GM12872 (cell line): Measurements from ENCODE around the gene SAMD15.

Experiments
- TF ChIP-seq, protein P1 (sequence below): IDR thresholded peaks from 3 replicates; pipeline ENCODE4 v1.5.1; 2011; ENCODE audit warnings: low read depth, mild to moderate bottlenecking, low read length, moderate library complexity; ENCODE audit not compliant: insufficient read depth

Gene SAMD15

DNA sequence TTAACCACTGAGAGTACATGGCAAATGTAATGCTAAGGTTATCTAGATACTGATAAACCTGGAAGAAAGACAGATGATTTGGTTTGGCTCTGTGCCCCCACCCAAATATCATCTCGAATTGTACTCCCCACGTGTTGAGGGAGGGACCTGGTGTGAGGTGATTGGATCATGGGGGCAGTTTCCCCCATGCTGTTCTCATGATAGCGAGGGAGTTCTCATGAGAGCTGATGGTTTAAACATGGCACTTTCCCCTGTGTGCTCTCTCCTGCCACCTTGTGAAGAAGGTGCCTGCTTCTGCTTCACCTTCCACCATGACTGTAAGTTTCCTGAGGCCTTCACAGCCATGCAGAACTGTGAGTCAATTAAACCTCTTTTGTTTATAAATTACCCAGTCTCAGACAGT, 32.0 kb downstream of the SAMD15 start:
- TF ChIP-seq, protein P1, sequence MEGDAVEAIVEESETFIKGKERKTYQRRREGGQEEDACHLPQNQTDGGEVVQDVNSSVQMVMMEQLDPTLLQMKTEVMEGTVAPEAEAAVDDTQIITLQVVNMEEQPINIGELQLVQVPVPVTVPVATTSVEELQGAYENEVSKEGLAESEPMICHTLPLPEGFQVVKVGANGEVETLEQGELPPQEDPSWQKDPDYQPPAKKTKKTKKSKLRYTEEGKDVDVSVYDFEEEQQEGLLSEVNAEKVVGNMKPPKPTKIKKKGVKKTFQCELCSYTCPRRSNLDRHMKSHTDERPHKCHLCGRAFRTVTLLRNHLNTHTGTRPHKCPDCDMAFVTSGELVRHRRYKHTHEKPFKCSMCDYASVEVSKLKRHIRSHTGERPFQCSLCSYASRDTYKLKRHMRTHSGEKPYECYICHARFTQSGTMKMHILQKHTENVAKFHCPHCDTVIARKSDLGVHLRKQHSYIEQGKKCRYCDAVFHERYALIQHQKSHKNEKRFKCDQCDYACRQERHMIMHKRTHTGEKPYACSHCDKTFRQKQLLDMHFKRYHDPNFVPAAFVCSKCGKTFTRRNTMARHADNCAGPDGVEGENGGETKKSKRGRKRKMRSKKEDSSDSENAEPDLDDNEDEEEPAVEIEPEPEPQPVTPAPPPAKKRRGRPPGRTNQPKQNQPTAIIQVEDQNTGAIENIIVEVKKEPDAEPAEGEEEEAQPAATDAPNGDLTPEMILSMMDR, result peak; percentile 42; the same call in 2 of the 3 replicates

DNA sequence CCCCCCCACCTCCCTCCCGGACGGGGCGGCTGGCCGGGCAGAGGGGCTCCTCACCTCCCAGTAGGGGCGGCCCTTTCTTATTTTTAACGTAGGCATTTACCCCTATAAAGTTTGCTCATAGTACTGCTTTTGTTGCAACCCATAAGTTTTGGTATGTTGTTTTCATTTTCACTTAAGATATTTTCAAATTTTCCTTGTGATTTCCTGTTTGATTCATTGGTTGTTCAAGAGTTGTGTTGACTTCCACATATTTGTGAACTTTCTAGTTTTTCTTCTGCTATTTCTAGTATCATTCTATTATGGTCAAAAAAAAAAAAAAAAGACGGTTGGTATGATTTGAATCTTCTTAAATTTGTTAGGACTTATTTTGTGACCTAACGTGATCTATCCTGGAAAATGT, 39.7 kb downstream of the SAMD15 start:
- TF ChIP-seq, protein P1, result no peak

DNA sequence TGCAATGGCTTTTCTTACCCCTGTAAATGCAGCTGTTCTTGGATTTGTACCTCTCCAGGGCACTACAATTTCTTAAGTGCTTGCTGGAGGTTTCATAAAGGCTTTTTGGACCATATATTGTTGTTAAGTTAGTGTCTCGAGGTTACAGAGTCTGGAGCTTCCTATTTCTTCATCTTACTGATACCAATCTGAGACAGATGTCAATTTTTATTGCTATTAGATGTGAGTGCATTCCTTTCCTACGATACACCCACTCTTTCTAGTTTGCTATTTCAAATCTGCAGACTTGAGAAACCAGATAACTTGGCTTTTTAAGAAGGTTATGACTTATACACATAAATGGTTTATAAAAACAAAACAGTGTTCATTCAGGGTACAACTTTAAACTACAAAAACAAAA, 44.0 kb downstream of the SAMD15 start:
- TF ChIP-seq, protein P1, result no peak

DNA sequence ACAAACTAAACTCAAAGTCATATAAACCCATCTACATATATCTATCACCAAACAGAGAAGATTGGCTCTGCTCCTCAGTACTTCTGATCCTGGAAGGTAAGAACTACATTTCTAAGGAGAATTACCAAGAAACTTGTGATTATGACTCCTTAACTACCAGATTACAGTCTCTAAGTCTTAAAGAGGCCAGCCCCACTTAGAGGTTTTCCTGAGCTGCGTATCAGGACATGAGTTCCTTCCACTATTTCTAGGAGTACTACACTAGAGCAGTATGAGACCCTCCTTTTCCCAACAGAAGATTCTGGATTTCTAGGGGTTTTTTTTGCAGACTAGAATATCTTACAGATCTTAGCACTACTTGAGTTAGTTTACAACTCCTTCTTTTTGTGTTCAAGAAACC, 46.2 kb downstream of the SAMD15 start, which contains the start of gene NOXRED1:
Gene NOXRED1 (minus strand): TSS at position 101 of the 400 bp plus-strand sequence. CDS start 634 bp downstream, outside the sequence.
- TF ChIP-seq, protein P1, result no peak

DNA sequence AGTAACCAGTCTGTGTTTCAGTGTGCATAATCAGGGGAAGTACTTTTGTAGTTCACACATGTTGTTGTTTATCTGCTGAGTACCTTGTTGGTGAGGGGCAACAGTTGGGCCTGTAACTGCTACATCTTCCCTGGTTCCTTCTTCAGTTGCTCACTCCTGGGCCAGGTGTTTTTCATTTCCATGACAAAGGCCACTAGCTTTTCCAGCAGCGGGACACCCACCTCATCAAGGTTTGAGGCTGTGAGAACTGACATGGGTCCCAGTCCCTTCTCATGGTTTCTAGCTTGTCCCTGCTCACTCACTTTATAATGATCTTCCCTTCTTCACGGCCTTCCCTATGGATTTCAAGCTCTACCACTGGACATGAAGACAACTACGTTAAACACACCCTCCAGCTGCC, 47.7 kb downstream of the SAMD15 start:
- TF ChIP-seq, protein P1, result no peak

DNA sequence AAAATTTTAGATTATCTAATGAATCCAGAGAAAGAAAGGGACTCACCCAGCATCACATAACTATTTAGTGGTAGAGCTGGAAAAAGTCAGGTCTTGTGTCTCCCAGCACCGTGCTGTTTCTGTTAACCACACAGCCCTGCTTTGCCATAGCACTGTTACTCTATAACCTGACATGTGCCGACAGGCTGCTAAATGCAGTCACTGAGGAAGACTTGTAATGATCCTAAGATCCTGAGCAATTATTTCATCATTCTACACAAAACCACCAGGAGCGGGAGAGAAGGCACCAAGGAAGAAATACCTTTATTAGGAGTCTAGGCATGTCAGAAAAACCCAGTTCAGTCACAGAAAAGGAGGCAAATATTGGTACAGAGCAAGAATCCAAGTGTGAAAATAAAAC, 49.2 kb downstream of the SAMD15 start:
- TF ChIP-seq, protein P1, result no peak

DNA sequence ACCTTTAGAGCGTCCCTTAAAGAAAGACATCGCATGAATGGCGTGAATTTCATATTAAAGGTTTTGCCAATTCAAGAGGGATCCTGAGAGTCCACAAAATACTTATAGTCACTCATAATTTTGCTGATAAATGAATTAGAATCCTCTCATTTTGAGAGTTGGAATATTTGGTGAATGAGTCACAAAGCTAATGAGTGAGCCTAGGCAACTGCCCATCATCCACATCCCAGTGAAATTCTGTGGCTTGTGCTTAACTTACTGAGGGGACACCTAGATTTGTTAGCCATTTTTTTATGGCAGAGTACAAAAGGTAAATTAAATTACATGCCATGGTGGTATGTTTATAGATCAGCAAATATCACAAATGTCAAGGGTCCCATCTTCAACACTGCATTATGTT, 58.9 kb downstream of the SAMD15 start:
- TF ChIP-seq, protein P1, result no peak
